Activated CD8-positive, alpha-beta memory T cell treated with anti-CD3 and anti-CD28 coated beads for 24 hours (primary cell): ENCODE results near the gene MT2A.

Experiments used
- DNase-seq: peaks from one replicate; pipeline ENCODE4 v3.0.0-alpha.2; 2020

The MT2A gene

DNA sequence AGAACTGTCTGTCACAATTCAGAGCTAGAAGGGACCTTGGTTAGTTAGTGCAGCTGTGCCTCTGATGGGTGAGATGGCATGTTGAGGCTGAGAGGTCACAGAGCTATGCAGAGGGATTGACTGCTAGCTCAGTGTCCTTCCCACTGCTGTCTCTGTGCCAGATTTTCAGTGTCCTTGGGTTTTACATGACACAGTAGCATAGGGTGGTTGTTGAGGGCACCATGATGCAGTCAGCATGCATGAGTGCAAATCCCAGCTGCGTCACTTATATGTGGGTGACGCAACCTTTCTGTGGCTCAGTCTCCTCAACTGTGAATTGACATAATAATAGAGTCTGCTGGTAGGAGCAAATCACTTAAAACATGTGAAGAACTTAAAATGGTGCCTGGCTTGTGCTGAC, 32.8 kb downstream of the MT2A start:
- no peak for DNase-seq

GRCh38 chr16:56643080-56643778, 34.8 kb downstream of the MT2A start:
- DNase-seq = peak; percentile 89

GRCh38 chr16:56643833-56644232, 35.4 kb downstream of the MT2A start:
- no peak for DNase-seq

- DNase-seq = no peak
Measured at GRCh38 chr16:56645311-56645710, 36.9 kb downstream of the MT2A start.

- no peak for DNase-seq
Measured at GRCh38 chr16:56645838-56646237, 37.5 kb downstream of the MT2A start.

DNA sequence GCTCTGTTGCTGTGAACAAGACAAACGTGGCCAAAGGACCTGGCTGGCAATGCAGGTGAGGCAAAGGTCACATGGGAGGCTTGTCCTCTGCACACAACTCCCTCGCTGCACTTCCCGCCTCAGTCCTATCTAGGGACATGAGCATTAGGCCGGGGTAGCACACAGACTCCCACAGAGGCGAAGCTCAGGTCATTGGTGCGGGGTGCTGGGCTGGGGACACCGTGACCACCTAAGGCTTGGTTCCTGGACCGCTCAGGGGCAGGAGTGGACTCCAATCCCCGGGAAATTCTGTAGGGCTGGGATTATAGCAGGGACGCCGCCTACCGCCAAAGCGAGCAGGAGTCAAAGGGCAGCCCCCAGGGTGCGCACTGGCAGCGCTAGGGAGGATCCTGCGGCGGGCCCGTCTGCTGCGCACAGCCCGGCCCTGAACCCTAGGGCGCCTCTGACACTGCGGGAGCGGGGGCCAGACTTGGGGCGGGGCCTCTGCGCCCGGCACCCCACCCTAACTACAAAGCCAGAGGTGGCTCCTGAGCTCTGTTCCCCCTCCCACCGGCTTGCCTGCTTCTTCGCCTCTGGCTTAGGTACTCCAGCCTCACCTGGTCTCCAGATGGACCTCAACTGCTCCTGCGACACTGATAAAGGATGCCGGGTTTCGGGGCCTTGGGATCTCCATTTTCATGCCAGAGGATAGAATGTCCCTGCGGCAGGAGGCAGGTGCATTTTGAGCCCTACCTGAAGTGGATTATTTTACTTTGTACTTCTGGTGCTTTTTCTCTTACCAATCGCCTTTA, 39.5 kb downstream of the MT2A start:
- no peak for DNase-seq

GRCh38 chr16:56649271-56649670, 40.9 kb downstream of the MT2A start:
- DNase-seq = no peak

GRCh38 chr16:56649820-56650219, 41.4 kb downstream of the MT2A start:
- no peak for DNase-seq

DNA sequence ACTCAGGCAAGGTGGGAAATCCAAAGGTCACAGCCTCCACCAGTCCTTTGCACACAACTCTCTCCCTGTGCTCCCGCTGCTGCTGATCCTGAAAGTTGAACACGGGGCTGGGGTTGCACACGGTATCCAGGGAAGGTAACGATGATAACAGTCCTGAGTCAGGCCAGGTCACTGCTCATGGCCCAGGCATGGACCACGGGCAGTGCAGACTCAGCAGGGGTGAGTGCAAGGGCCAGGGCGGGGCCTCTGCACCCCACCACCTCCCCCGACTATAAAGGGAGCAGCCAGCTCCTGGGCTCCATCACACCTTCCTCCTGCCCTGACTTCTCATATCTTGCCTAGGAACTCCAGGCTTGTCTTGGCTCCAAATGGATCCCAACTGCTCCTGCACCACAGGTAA, 43.2 kb downstream of the MT2A start, which contains the start of gene MT1B:
Gene MT1B (plus strand): TSS at position 301 of the 400 bp plus-strand sequence. CDS start 68 bp downstream, at position 369.
- DNase-seq = no peak

DNA sequence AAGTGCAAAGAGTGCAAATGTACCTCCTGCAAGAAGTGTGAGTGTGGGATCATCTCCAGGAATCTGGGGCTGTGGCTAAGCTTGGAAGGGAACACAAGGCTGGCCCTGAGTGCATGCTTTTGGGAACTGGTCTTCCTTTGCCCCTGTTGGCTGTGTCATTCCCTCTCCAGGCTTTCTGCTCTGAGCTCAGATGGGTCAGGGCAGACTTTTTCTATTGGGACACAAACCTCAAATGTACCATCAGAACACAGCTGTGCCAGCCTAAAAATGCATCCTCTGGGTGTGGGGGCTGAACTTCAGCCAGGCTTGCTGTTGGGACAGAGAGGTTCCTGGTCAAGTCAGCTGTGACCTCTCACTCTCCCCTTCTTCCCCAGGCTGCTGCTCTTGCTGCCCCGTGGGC, 44.2 kb downstream of the MT2A start:
- no peak for DNase-seq

DNA sequence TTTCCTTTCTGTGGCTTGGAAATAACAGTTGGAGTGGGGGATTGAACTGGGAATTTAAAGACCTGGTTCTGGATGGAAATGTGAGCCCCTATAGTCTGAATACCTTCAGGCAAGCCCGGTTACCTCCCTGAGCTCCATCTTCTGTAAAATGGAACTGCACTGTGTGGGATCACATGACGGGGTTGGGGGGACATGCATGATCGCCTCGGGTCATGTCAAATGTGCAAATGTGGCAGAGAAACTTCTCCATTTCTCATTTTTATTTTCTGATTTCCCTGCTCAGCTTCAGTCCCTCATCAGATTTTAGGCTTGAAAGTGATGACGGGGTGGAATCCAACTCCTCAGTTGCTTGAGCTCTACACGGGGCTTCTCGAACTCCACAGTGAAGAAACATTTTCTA, 44.8 kb downstream of the MT2A start:
- DNase-seq = no peak

DNA sequence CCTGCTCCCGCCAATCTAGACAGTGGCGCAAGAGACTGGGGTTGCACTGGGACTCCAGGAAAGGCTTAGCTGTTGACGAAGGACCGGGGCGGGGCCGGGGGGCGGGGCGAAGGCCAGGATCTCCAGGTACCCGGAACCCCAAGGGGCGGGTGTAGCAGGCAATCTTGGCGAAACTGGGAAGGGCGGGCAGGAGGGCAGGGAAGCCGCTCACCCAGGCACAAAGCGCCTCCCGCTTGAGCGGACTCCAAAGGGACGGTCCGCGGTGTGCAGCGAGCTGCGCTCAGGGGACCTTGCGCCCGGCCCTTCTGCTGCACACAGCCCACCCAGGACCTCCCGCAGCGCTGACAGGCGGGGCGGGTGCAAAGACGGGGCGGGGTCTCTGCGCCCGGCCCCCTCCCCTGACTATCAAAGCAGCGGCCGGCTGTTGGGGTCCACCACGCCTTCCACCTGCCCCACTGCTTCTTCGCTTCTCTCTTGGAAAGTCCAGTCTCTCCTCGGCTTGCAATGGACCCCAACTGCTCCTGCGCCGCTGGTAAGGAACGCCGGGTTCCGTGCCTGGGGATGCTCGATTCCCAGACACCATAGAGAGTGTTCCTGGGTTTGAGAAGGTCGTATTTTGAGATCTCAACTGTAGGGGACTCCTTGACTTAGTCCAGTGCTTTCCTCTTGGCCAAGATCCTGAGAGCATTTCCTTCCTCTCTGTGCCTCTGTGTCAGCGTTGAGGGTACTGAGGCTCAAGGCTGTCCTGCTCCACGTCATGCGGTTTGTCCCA, 49.4 kb downstream of the MT2A start, which contains the start of gene MT1F:
Gene MT1F (plus strand): TSS at position 405 of the 772 bp plus-strand sequence. CDS start 100 bp downstream, at position 505.
- peak; percentile 92 for DNase-seq

GRCh38 chr16:56658327-56658875, 50.0 kb downstream of the MT2A start:
- DNase-seq = no peak
